Activated CD4-positive, alpha-beta memory T cell treated with anti-CD3 and anti-CD28 coated beads for 36 hours (primary cell): ENCODE results near the gene MAGEH1. TPM values are rescaled to one million over a fixed set of nuclear protein-coding genes. Genes with fewer than 3 reads are reported as not detected.
"Not testable (repeated sequence)": the region's sequence is repeated elsewhere in the genome, so short reads cannot be mapped to it uniquely, and the experiment has no call there.

Experiments used
- CTCF ChIA-PET: fragments of 350-600 bp; sonication (Branson Sonifier 250); formaldehyde crosslinking; loops from one replicate; lab custom pipeline; 2021; ENCODE audit warnings: antibody characterized with exemption, inconsistent platforms; lab: Charles Lee
- POLR2A ChIA-PET: fragments of 350-600 bp; sonication (Branson Sonifier 250); formaldehyde crosslinking; loops from one replicate; lab custom pipeline; 2021; ENCODE audit warnings: antibody characterized with exemption; lab: Charles Lee
- DNase-seq: peaks from one replicate; pipeline ENCODE4 v3.0.0-alpha.2; 2020
- H3K27ac Mint-ChIP-seq: one replicate; pipeline ENCODE4 v1.8.0; 2021; ENCODE audit warnings: mixed read lengths
- H3K27me3 Mint-ChIP-seq: one replicate; pipeline ENCODE4 v1.8.0; 2021; ENCODE audit warnings: mixed read lengths
- H3K36me3 Mint-ChIP-seq: one replicate; pipeline ENCODE4 v1.8.0; 2021; ENCODE audit warnings: mixed read lengths
- H3K4me1 Mint-ChIP-seq: one replicate; pipeline ENCODE4 v1.8.0; 2021; ENCODE audit warnings: low read depth, mixed read lengths
- H3K4me3 Mint-ChIP-seq: one replicate; pipeline ENCODE4 v1.8.0; 2021; ENCODE audit warnings: mild to moderate bottlenecking, mixed read lengths
- H3K9me3 Mint-ChIP-seq: one replicate; pipeline ENCODE4 v1.8.0; 2021; ENCODE audit warnings: mixed read lengths
- intact Hi-C: fragments of 100-400 bp; cut with micrococcal nuclease; formaldehyde crosslinking; loops from one replicate; pipeline ENCODE4 v1.15.1; 2023
- total RNA-seq, 2 experiments: library from RNA; stranded (reverse); gene quantifications; one replicate each; pipeline ENCODE4 v1.2.3, GENCODE V29; 2021

The MAGEH1 gene
- 10 to 100 TPM; 19.1 to 20.0 TPM for total RNA-seq

- intact Hi-C loops: no loop called here
- CTCF ChIA-PET: interaction anchor here (0.8 to 1.6 kb wide), 4 partner anchors 37 to 795 kb away, joined by 3 to 7 read pairs (median 3); partner anchors contain the start of gene RRAGB
- peak within 1 kb of the TSS; percentile 91 for H3K27ac Mint-ChIP-seq
- POLR2A ChIA-PET: interaction anchor here (1.3 kb wide), 1 partner anchor 37 kb away, joined by 8 read pairs; the partner anchor contains the start of gene USP51
- peak within 1 kb of the TSS; percentile 95 for H3K4me3 Mint-ChIP-seq
- peaks cover 8% of the 10 kb centered on the region for H3K4me1 Mint-ChIP-seq
- H3K9me3 Mint-ChIP-seq: no peaks in the 10 kb centered on the region
- peaks cover 2% of the 10 kb centered on the region for H3K36me3 Mint-ChIP-seq
- DNase-seq: peak; percentile 87
- no peaks in the 10 kb centered on the region for H3K27me3 Mint-ChIP-seq
These were observed at the start of gene MAGEH1 for GRCh38 chrX:55451990-55452832. Gene MAGEH1, plus strand, starts transcription at chrX:55452127. Its CDS starts 248 bp downstream, at chrX:55452375.

- H3K36me3 Mint-ChIP-seq, H3K27me3 Mint-ChIP-seq, H3K4me1 Mint-ChIP-seq, H3K27ac Mint-ChIP-seq, intact Hi-C loops, H3K9me3 Mint-ChIP-seq, POLR2A ChIA-PET, H3K4me3 Mint-ChIP-seq: not testable (repeated sequence)
- peak; percentile 48 for DNase-seq
- CTCF ChIA-PET: interaction anchor here (0.9 kb wide), 1 partner anchor 62 kb away, joined by 3 read pairs; no protein-coding TSS in a partner anchor
These were observed 24.8 kb upstream of the MAGEH1 start for GRCh38 chrX:55427079-55427478.

- H3K4me3 Mint-ChIP-seq, H3K36me3 Mint-ChIP-seq, POLR2A ChIA-PET, intact Hi-C loops, H3K9me3 Mint-ChIP-seq, H3K4me1 Mint-ChIP-seq, H3K27me3 Mint-ChIP-seq, CTCF ChIA-PET, DNase-seq, H3K27ac Mint-ChIP-seq: not testable (repeated sequence)
These were observed 8.5 kb upstream of the MAGEH1 start for GRCh38 chrX:55443468-55443867.

- POLR2A ChIA-PET: no interaction called here
- Mint-ChIP-seq H3K36me3 (peaks cover 2% of the 10 kb centered on the region), H3K27me3 (no peaks in the 10 kb centered on the region), H3K4me3 (no peak overlapping the region), H3K4me1 (peaks cover 8% of the 10 kb centered on the region), H3K9me3 (no peaks in the 10 kb centered on the region), H3K27ac (no peak overlapping the region)
- intact Hi-C loops: no loop called here
- DNase-seq: no peak
- CTCF ChIA-PET: no interaction called here
These were observed 1.7 kb upstream of the MAGEH1 start for GRCh38 chrX:55450259-55450658.

GRCh38 chrX:55451141-55451540, 786 bp upstream of the MAGEH1 start:
- H3K36me3 Mint-ChIP-seq: peaks cover 2% of the 10 kb centered on the region
- CTCF ChIA-PET: interaction anchor here (1.0 to 1.6 kb wide), 3 partner anchors 38 to 266 kb away, joined by 3 to 7 read pairs (median 3); partner anchors contain the start of gene RRAGB

GRCh38 chrX:55451626-55451989, 319 bp upstream of the MAGEH1 start:
- CTCF ChIA-PET: interaction anchor here (0.8 to 1.6 kb wide), 4 partner anchors 37 to 796 kb away, joined by 3 to 7 read pairs (median 3); partner anchors contain the start of gene RRAGB
- POLR2A ChIA-PET: interaction anchor here (1.3 kb wide), 1 partner anchor 37 kb away, joined by 8 read pairs; the partner anchor contains the start of gene USP51
- H3K4me1 Mint-ChIP-seq: peaks cover 8% of the 10 kb centered on the region
- peak overlapping the region; percentile 91 for H3K27ac Mint-ChIP-seq
- peak overlapping the region; percentile 95 for H3K4me3 Mint-ChIP-seq
- intact Hi-C loops: no loop called here
- DNase-seq: no peak
- H3K27me3 Mint-ChIP-seq: no peaks in the 10 kb centered on the region
- H3K9me3 Mint-ChIP-seq: no peaks in the 10 kb centered on the region
- peaks cover 2% of the 10 kb centered on the region for H3K36me3 Mint-ChIP-seq

More at GRCh38 chrX:55451141-55451540, 786 bp upstream of the MAGEH1 start:
- peak overlapping the region; percentile 91 for H3K27ac Mint-ChIP-seq
- H3K9me3 Mint-ChIP-seq: no peaks in the 10 kb centered on the region
- H3K4me1 Mint-ChIP-seq: peaks cover 8% of the 10 kb centered on the region
- no peak for DNase-seq
- H3K27me3 Mint-ChIP-seq: no peaks in the 10 kb centered on the region
- H3K4me3 Mint-ChIP-seq: peak overlapping the region; percentile 95
- POLR2A ChIA-PET: interaction anchor here (1.3 kb wide), 1 partner anchor 38 kb away, joined by 8 read pairs; the partner anchor contains the start of gene USP51
- intact Hi-C loops: no loop called here

- CTCF ChIA-PET: interaction anchor here (1.6 kb wide), 1 partner anchor 36 kb away, joined by 7 read pairs; no protein-coding TSS in a partner anchor
- peaks cover 2% of the 10 kb centered on the region for H3K36me3 Mint-ChIP-seq
- H3K27me3 Mint-ChIP-seq: no peaks in the 10 kb centered on the region
- intact Hi-C loops: no loop called here
- H3K4me3 Mint-ChIP-seq: peak overlapping the region; percentile 95
- H3K27ac Mint-ChIP-seq: peak overlapping the region; percentile 91
- DNase-seq: peak; percentile 9
- H3K4me1 Mint-ChIP-seq: peaks cover 8% of the 10 kb centered on the region
- H3K9me3 Mint-ChIP-seq: no peaks in the 10 kb centered on the region
- POLR2A ChIA-PET: no interaction called here
These were observed 852 bp downstream of the MAGEH1 start for GRCh38 chrX:55452833-55453124.

- POLR2A ChIA-PET, H3K27ac Mint-ChIP-seq, intact Hi-C loops, CTCF ChIA-PET, DNase-seq, H3K27me3 Mint-ChIP-seq, H3K4me3 Mint-ChIP-seq, H3K36me3 Mint-ChIP-seq, H3K4me1 Mint-ChIP-seq, H3K9me3 Mint-ChIP-seq: not testable (repeated sequence)
These were observed 3.8 kb downstream of the MAGEH1 start for GRCh38 chrX:55455708-55456107.

GRCh38 chrX:55459426-55459825, 7.5 kb downstream of the MAGEH1 start:
- POLR2A ChIA-PET: not testable (repeated sequence)

GRCh38 chrX:55459926-55460325, 8.0 kb downstream of the MAGEH1 start:
- DNase-seq, H3K27ac Mint-ChIP-seq, POLR2A ChIA-PET, H3K36me3 Mint-ChIP-seq, H3K9me3 Mint-ChIP-seq, CTCF ChIA-PET, H3K27me3 Mint-ChIP-seq, intact Hi-C loops, H3K4me3 Mint-ChIP-seq, H3K4me1 Mint-ChIP-seq: not testable (repeated sequence)

More at GRCh38 chrX:55459426-55459825, 7.5 kb downstream of the MAGEH1 start:
- H3K36me3 Mint-ChIP-seq, H3K27me3 Mint-ChIP-seq, DNase-seq, H3K4me1 Mint-ChIP-seq, intact Hi-C loops, H3K9me3 Mint-ChIP-seq, CTCF ChIA-PET, H3K4me3 Mint-ChIP-seq, H3K27ac Mint-ChIP-seq: not testable (repeated sequence)

GRCh38 chrX:55464050-55464449, 12.1 kb downstream of the MAGEH1 start:
- H3K9me3 Mint-ChIP-seq, POLR2A ChIA-PET, H3K36me3 Mint-ChIP-seq, DNase-seq, intact Hi-C loops, CTCF ChIA-PET, H3K27ac Mint-ChIP-seq, H3K4me1 Mint-ChIP-seq, H3K27me3 Mint-ChIP-seq, H3K4me3 Mint-ChIP-seq: not testable (repeated sequence)

- H3K27ac Mint-ChIP-seq, H3K27me3 Mint-ChIP-seq, H3K4me3 Mint-ChIP-seq, H3K4me1 Mint-ChIP-seq, DNase-seq, POLR2A ChIA-PET, H3K36me3 Mint-ChIP-seq, intact Hi-C loops, H3K9me3 Mint-ChIP-seq, CTCF ChIA-PET: not testable (repeated sequence)
These were observed 13.2 kb downstream of the MAGEH1 start for GRCh38 chrX:55465108-55465507.
